Neuron (in vitro differentiated cells): ENCODE data around the gene PACSIN1.
A peak's percentile ranks its signal among the peaks of the same experiment; 100 is the strongest.

Source experiments
- H2AFZ ChIP-seq: one replicate; pipeline ENCODE4 v1.6.1; 2013; ENCODE audit warnings: low read depth, mild to moderate bottlenecking, inconsistent platforms, low read length, moderate library complexity
- H3K27me3 ChIP-seq: one replicate; pipeline ENCODE4 v1.6.1; 2013; ENCODE audit warnings: low read length; ENCODE audit not compliant: insufficient read depth
- H3K36me3 ChIP-seq: one replicate; pipeline ENCODE4 v1.6.1; 2013; ENCODE audit warnings: low read length; ENCODE audit not compliant: insufficient read depth
- H3K4me1 ChIP-seq: one replicate; pipeline ENCODE4 v1.6.1; 2013; ENCODE audit warnings: low read length; ENCODE audit not compliant: insufficient read depth
- H3K4me3 ChIP-seq: 2 replicates; pipeline ENCODE4 v1.5.1; 2013; ENCODE audit warnings: mild to moderate bottlenecking, low read length, moderate library complexity
- H3K9me3 ChIP-seq: one replicate; pipeline ENCODE4 v1.6.1; 2013; ENCODE audit warnings: low read length

PACSIN1 gene

GRCh38 chr6:34497411-34497810 is 31.5 kb downstream of the PACSIN1 start:
- H2AFZ ChIP-seq: no peak overlapping the region
- peaks cover 3% of the 10 kb centered on the region for H3K9me3 ChIP-seq
- H3K36me3 ChIP-seq: no peaks in the 10 kb centered on the region
- H3K27me3 ChIP-seq: no peaks in the 10 kb centered on the region
- no peaks in the 10 kb centered on the region for H3K4me1 ChIP-seq
- no peak overlapping the region for H3K4me3 ChIP-seq

GRCh38 chr6:34506718-34507117 is 40.8 kb downstream of the PACSIN1 start:
- Histone ChIP-seq H2AFZ (no peak overlapping the region), H3K36me3 (no peaks in the 10 kb centered on the region), H3K4me3 (no peak overlapping the region)

GRCh38 chr6:34508425-34508824 is 42.5 kb downstream of the PACSIN1 start:
- Histone ChIP-seq H3K4me1 (no peaks in the 10 kb centered on the region), H3K36me3 (no peaks in the 10 kb centered on the region), H3K9me3 (no peaks in the 10 kb centered on the region), H2AFZ (no peak overlapping the region), H3K27me3 (peaks cover 9% of the 10 kb centered on the region), H3K4me3 (no peak overlapping the region)

More at GRCh38 chr6:34506718-34507117, 40.8 kb downstream of the PACSIN1 start:
- H3K4me1 ChIP-seq: no peaks in the 10 kb centered on the region
- H3K9me3 ChIP-seq: no peaks in the 10 kb centered on the region
- no peaks in the 10 kb centered on the region for H3K27me3 ChIP-seq

GRCh38 chr6:34509782-34510181 is 43.9 kb downstream of the PACSIN1 start:
- no peaks in the 10 kb centered on the region for H3K9me3 ChIP-seq
- H3K4me1 ChIP-seq: peaks cover under 1% of the 10 kb centered on the region
- no peak overlapping the region for H3K4me3 ChIP-seq
- peaks cover 20% of the 10 kb centered on the region for H3K27me3 ChIP-seq
- no peak overlapping the region for H2AFZ ChIP-seq
- H3K36me3 ChIP-seq: no peaks in the 10 kb centered on the region

- Histone ChIP-seq H3K4me1 (peaks cover 5% of the 10 kb centered on the region), H3K9me3 (no peaks in the 10 kb centered on the region), H3K4me3 (no peak overlapping the region), H3K27me3 (peaks cover 25% of the 10 kb centered on the region), H3K36me3 (no peaks in the 10 kb centered on the region), H2AFZ (no peak overlapping the region)
Observed at GRCh38 chr6:34510299-34510698, 44.4 kb downstream of the PACSIN1 start.

GRCh38 chr6:34511214-34511914 is 45.5 kb downstream of the PACSIN1 start:
- Histone ChIP-seq H3K4me3 (no peak overlapping the region), H3K4me1 (peaks cover 9% of the 10 kb centered on the region), H3K27me3 (peaks cover 35% of the 10 kb centered on the region), H3K9me3 (no peaks in the 10 kb centered on the region), H3K36me3 (no peaks in the 10 kb centered on the region), H2AFZ (no peak overlapping the region)

GRCh38 chr6:34511915-34512737 is 46.2 kb downstream of the PACSIN1 start:
- Histone ChIP-seq H2AFZ (no peak overlapping the region), H3K27me3 (peaks cover 40% of the 10 kb centered on the region), H3K4me3 (no peak overlapping the region), H3K36me3 (no peaks in the 10 kb centered on the region), H3K4me1 (peaks cover 9% of the 10 kb centered on the region), H3K9me3 (no peaks in the 10 kb centered on the region)

- H3K27me3 ChIP-seq: peaks cover 40% of the 10 kb centered on the region
- H3K9me3 ChIP-seq: no peaks in the 10 kb centered on the region
- H3K4me3 ChIP-seq: no peak overlapping the region
- peaks cover 9% of the 10 kb centered on the region for H3K4me1 ChIP-seq
- no peak overlapping the region for H2AFZ ChIP-seq
- H3K36me3 ChIP-seq: no peaks in the 10 kb centered on the region
Observed at GRCh38 chr6:34512738-34513115, 46.9 kb downstream of the PACSIN1 start.

- Histone ChIP-seq H3K27me3 (peaks cover 40% of the 10 kb centered on the region), H3K9me3 (no peaks in the 10 kb centered on the region), H2AFZ (no peak overlapping the region)
Observed at GRCh38 chr6:34513646-34514045, 47.8 kb downstream of the PACSIN1 start.

GRCh38 chr6:34514112-34514511 is 48.2 kb downstream of the PACSIN1 start:
- H3K4me1 ChIP-seq: peaks cover 9% of the 10 kb centered on the region
- H3K36me3 ChIP-seq: no peaks in the 10 kb centered on the region
- no peaks in the 10 kb centered on the region for H3K9me3 ChIP-seq
- H3K4me3 ChIP-seq: no peak overlapping the region
- peaks cover 40% of the 10 kb centered on the region for H3K27me3 ChIP-seq
- no peak overlapping the region for H2AFZ ChIP-seq

More at GRCh38 chr6:34513646-34514045, 47.8 kb downstream of the PACSIN1 start:
- no peaks in the 10 kb centered on the region for H3K36me3 ChIP-seq
- H3K4me1 ChIP-seq: peaks cover 9% of the 10 kb centered on the region
- H3K4me3 ChIP-seq: no peak overlapping the region

- peaks cover 40% of the 10 kb centered on the region for H3K27me3 ChIP-seq
Observed at GRCh38 chr6:34514593-34515472, 49.0 kb downstream of the PACSIN1 start.

GRCh38 chr6:34515473-34516387 is 49.9 kb downstream of the PACSIN1 start:
- no peaks in the 10 kb centered on the region for H3K36me3 ChIP-seq
- no peak overlapping the region for H3K4me3 ChIP-seq
- H3K27me3 ChIP-seq: peaks cover 40% of the 10 kb centered on the region
- H2AFZ ChIP-seq: no peak overlapping the region
- peaks cover 9% of the 10 kb centered on the region for H3K4me1 ChIP-seq
- no peaks in the 10 kb centered on the region for H3K9me3 ChIP-seq

More at GRCh38 chr6:34514593-34515472, 49.0 kb downstream of the PACSIN1 start:
- Histone ChIP-seq H3K4me3 (no peak overlapping the region), H2AFZ (peak overlapping the region; percentile 20), H3K9me3 (no peaks in the 10 kb centered on the region), H3K4me1 (peaks cover 9% of the 10 kb centered on the region), H3K36me3 (no peaks in the 10 kb centered on the region)
